ENCODE measurements around the gene TK2.

GRCh38 chr16:66469291-66469946 is 80.5 kb downstream of the TK2 start:
- TF ChIP-seq CTCF (IDR thresholded peaks at IDR 0.05) (no peak), POLR2AphosphoS5 (IDR thresholded peaks at IDR 0.05) (no peak)

All from prostate gland (tissue), 2 donors.